CD14-positive monocyte (primary cell): ENCODE data around the gene OR2Y1. TPM values are rescaled to one million over a fixed set of nuclear protein-coding genes. Genes with fewer than 3 reads are reported as not detected.

Experiments used
- DNase-seq, 3 donors: peaks; one replicate each; pipeline ENCODE4 v3.0.0-alpha.2; 2011 to 2022
- H2AFZ ChIP-seq: 2 replicates; pipeline ENCODE4 v1.6.0; 2012; ENCODE audit warnings: mild to moderate bottlenecking, low read depth, low read length, inconsistent platforms; ENCODE audit not compliant: insufficient read depth, poor library complexity, severe bottlenecking
- H3K27ac ChIP-seq, 2 donors: 1 replicate in 1 of 2; 2 replicates in 1 of 2; pipeline ENCODE4 v1.5.1; 2012 to 2013; ENCODE audit warnings: low read length in 2 of 2, control low read depth in 1 of 2, inconsistent platforms in 1 of 2, low read depth in 1 of 2, mild to moderate bottlenecking in 1 of 2
- H3K27me3 ChIP-seq, 2 donors: one replicate each; pipeline versions ENCODE4 v1.6.0 to v1.6.1; 2011 to 2013; ENCODE audit warnings: low read length in 2 of 2; ENCODE audit not compliant: control insufficient read depth in 2 of 2, insufficient read depth in 2 of 2
- H3K36me3 ChIP-seq, 2 donors: replicated peaks in 1 of 2; 1 replicate in 1 of 2; 2 replicates in 1 of 2; pipeline versions ENCODE4 v1.5.1 to v1.6.1; 2012 to 2013; ENCODE audit warnings: low read length in 2 of 2, control low read depth in 1 of 2, inconsistent platforms in 1 of 2, mild to moderate bottlenecking in 1 of 2; ENCODE audit not compliant: insufficient read depth in 2 of 2, control insufficient read depth in 1 of 2
- H3K4me1 ChIP-seq, 2 donors: 1 replicate in 1 of 2; 2 replicates in 1 of 2; pipeline versions ENCODE4 v1.5.1 to v1.6.1; 2012 to 2013; ENCODE audit warnings: low read length in 2 of 2, control low read depth in 1 of 2, inconsistent platforms in 1 of 2, mild to moderate bottlenecking in 1 of 2, moderate library complexity in 1 of 2; ENCODE audit not compliant: insufficient read depth in 2 of 2, control insufficient read depth in 1 of 2
- H3K4me2 ChIP-seq: replicated peaks from 2 replicates; pipeline ENCODE3; 2012; ENCODE audit warnings: low read length, moderate library complexity, mild to moderate bottlenecking; ENCODE audit not compliant: poor library complexity, severe bottlenecking; ENCODE audit errors: extremely low read depth
- H3K4me3 ChIP-seq, 3 experiments: fragments of 200-600 bp in 1 of 3; sonication (generic) in 1 of 3; replicated peaks in 1 of 3; 1 replicate in 2 of 3; 2 replicates in 1 of 3; pipeline ENCODE4 v1.5.1; 2011 to 2013; ENCODE audit warnings: low read length in 3 of 3, mild to moderate bottlenecking in 3 of 3, control low read depth in 2 of 3, low read depth in 2 of 3, inconsistent platforms in 1 of 3, moderate library complexity in 1 of 3
- H3K79me2 ChIP-seq: 2 replicates; pipeline ENCODE4 v1.6.0; 2012; ENCODE audit warnings: mild to moderate bottlenecking, control low read depth, inconsistent platforms, low read length, moderate library complexity; ENCODE audit not compliant: insufficient read depth
- H3K9ac ChIP-seq: 2 replicates; pipeline ENCODE4 v1.6.0; 2017; ENCODE audit warnings: low read length, mild to moderate bottlenecking; ENCODE audit not compliant: insufficient read depth, poor library complexity, severe bottlenecking
- H3K9me3 ChIP-seq, 2 donors: replicated peaks in 1 of 2; 1 replicate in 1 of 2; 2 replicates in 1 of 2; pipeline versions ENCODE4 v1.5.1 to v1.6.1; 2012 to 2013; ENCODE audit warnings: low read length in 2 of 2, control low read depth in 1 of 2; ENCODE audit not compliant: control insufficient read depth in 1 of 2, insufficient read depth in 1 of 2
- H4K20me1 ChIP-seq: 2 replicates; pipeline ENCODE4 v1.6.0; 2012; ENCODE audit warnings: mild to moderate bottlenecking, low read length, control low read depth, moderate library complexity; ENCODE audit not compliant: insufficient read depth
- H3K27ac Mint-ChIP-seq, 7 donors: one replicate each; pipeline ENCODE4 v1.8.0; 2020; ENCODE audit warnings: mild to moderate bottlenecking in 7 of 7, mixed read lengths in 7 of 7, moderate library complexity in 6 of 7, inconsistent platforms in 2 of 7
- H3K27me3 Mint-ChIP-seq, 3 donors: one replicate each; pipeline ENCODE4 v1.8.0; 2021 to 2022; ENCODE audit warnings: low read depth in 3 of 3, mild to moderate bottlenecking in 3 of 3, mixed read lengths in 3 of 3, moderate library complexity in 3 of 3, inconsistent platforms in 1 of 3
- H3K36me3 Mint-ChIP-seq, 2 donors: one replicate each; pipeline ENCODE4 v1.8.0; 2020; ENCODE audit warnings: mixed read lengths in 2 of 2, inconsistent platforms in 1 of 2, mild to moderate bottlenecking in 1 of 2
- H3K4me1 Mint-ChIP-seq: one replicate; pipeline ENCODE4 v1.8.0; 2020; ENCODE audit warnings: mild to moderate bottlenecking, mixed read lengths
- H3K4me3 Mint-ChIP-seq, 2 donors: one replicate each; pipeline ENCODE4 v1.8.0; 2020; ENCODE audit warnings: mild to moderate bottlenecking in 2 of 2, mixed read lengths in 2 of 2, moderate library complexity in 1 of 2
- H3K9me3 Mint-ChIP-seq, 7 donors: one replicate each; pipeline ENCODE4 v1.8.0; 2020 to 2022; ENCODE audit warnings: mixed read lengths in 7 of 7, mild to moderate bottlenecking in 6 of 7, moderate library complexity in 6 of 7, inconsistent platforms in 2 of 7
- WGBS: methylation state at CpG from one replicate; pipeline ENCODE4 v1.1.5; 2013; ENCODE audit warnings: missing lambda C conversion rate; ENCODE audit not compliant: insufficient coverage; 5-methylcytosine and 5-hydroxymethylcytosine counted together
- intact Hi-C, 2 donors: fragments of 100-400 bp; cut with micrococcal nuclease; formaldehyde crosslinking; loops; one replicate each; pipeline versions ENCODE4 v1.15.0 to v1.15.1; 2023
- polyA plus RNA-seq, 3 donors: library from polyadenylated mRNA; depleted of rRNA in 1 of 3; unstranded in 2 of 3; stranded (reverse) in 1 of 3; fragments of 300-500 nt in 2 of 3; fragments of >200 nt in 1 of 3; fragmentation: Illumina TruSeq in 2 of 3; gene quantifications; 1 replicate in 2 of 3; 2 replicates in 1 of 3; pipeline ENCODE4 v1.2.3, GENCODE V29; 2012 to 2021
- TF ChIP-seq, protein P1 (sequence below): fragments of 200-600 bp; IDR thresholded peaks from one replicate; pipeline ENCODE4 v1.8.0; 2022; ENCODE audit warnings: antibody characterized with exemption, mild to moderate bottlenecking

The OR2Y1 gene
- polyA plus RNA-seq, 3 donors: not detected

DNA sequence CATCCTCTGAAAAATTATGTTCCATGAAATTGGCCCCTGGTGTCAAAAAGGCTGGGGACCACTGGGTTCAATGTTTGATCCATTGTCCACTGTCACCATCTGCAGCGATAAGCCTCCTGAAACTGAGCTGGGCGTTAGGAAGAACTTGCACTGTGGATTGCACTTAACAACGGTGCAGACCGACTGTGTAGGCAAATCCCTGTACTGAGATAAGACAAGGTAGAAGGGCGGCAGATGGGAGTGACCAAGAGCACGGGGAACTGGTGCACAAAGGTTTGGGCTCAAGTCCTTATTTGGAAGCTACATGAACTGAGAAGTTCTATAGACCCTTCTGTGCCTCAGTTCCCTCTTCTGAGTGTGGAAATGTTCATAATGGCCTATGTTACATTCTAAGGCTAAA, 48.8 kb downstream of the OR2Y1 start:
- no peak for DNase-seq
- intact Hi-C loops: no loop called here

DNA sequence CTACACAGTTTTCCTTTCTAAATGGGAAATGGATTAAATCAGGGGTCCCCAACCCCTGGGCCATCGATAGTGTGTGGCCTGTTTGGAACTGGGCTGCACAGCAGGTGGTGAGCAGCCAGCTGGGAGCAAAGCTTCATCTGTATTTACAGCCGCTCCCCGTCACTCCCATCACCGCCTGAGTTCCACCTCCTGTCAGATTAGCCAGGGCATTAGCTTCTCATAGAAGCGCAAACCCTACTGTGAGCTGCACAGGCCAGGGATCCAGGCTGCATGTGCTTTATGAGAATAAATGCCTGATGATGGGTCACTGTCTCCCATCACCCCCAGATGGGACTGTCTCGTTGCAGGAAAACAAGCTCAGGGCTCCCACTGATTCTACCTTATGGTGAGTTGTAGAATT, 49.3 kb downstream of the OR2Y1 start:
- H3K9me3 ChIP-seq: no peaks in the 10 kb centered on the region
- H3K79me2 ChIP-seq: no peaks in the 10 kb centered on the region
- TF ChIP-seq, protein P1, sequence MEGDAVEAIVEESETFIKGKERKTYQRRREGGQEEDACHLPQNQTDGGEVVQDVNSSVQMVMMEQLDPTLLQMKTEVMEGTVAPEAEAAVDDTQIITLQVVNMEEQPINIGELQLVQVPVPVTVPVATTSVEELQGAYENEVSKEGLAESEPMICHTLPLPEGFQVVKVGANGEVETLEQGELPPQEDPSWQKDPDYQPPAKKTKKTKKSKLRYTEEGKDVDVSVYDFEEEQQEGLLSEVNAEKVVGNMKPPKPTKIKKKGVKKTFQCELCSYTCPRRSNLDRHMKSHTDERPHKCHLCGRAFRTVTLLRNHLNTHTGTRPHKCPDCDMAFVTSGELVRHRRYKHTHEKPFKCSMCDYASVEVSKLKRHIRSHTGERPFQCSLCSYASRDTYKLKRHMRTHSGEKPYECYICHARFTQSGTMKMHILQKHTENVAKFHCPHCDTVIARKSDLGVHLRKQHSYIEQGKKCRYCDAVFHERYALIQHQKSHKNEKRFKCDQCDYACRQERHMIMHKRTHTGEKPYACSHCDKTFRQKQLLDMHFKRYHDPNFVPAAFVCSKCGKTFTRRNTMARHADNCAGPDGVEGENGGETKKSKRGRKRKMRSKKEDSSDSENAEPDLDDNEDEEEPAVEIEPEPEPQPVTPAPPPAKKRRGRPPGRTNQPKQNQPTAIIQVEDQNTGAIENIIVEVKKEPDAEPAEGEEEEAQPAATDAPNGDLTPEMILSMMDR: no peak
- peaks cover 0 to 4% (median 0%) of the 10 kb centered on the region in 7 donors for H3K9me3 Mint-ChIP-seq
- peaks cover 6 to 13% (median 8%) of the 10 kb centered on the region in 3 donors for H3K27me3 Mint-ChIP-seq
- DNase-seq: no peak
- no peak overlapping the region for H3K27ac ChIP-seq
- no peaks in the 10 kb centered on the region for H3K36me3 ChIP-seq
- no peak overlapping the region for H3K4me2 ChIP-seq
- H3K36me3 Mint-ChIP-seq: no peaks in the 10 kb centered on the region
- H3K4me3 Mint-ChIP-seq: no peak overlapping the region
- H3K4me3 ChIP-seq: no peak overlapping the region
- H3K27me3 ChIP-seq: no peaks in the 10 kb centered on the region
- intact Hi-C loops: no loop called here
- no peak overlapping the region for H3K27ac Mint-ChIP-seq
- 95% methylated on average over 4 of the region's 6 CpGs for WGBS
- H3K9ac ChIP-seq: no peak overlapping the region
- H3K4me1 ChIP-seq: no peaks in the 10 kb centered on the region
- no peaks in the 10 kb centered on the region for H3K4me1 Mint-ChIP-seq
- no peaks in the 10 kb centered on the region for H4K20me1 ChIP-seq
- H2AFZ ChIP-seq: no peak overlapping the region

More for the DNA sequence above, 48.8 kb downstream of the OR2Y1 start:
- H2AFZ ChIP-seq: no peak overlapping the region
- Mint-ChIP-seq H3K27me3 (peaks cover 5 to 14% (median 7%) of the 10 kb centered on the region in 3 donors), H3K4me1 (no peaks in the 10 kb centered on the region), H3K36me3 (no peaks in the 10 kb centered on the region), H3K9me3 (peaks cover 0 to 7% (median 1%) of the 10 kb centered on the region in 7 donors), H3K4me3 (no peak overlapping the region), H3K27ac (no peak overlapping the region)
- no peaks in the 10 kb centered on the region for H3K4me1 ChIP-seq
- H3K4me3 ChIP-seq: no peak overlapping the region
- TF ChIP-seq, protein P1: no peak
- no peaks in the 10 kb centered on the region for H3K27me3 ChIP-seq
- 94% methylated on average over 4 of the region's 6 CpGs for WGBS
- no peaks in the 10 kb centered on the region for H3K79me2 ChIP-seq
- no peak overlapping the region for H3K4me2 ChIP-seq
- H3K9ac ChIP-seq: no peak overlapping the region
- H3K27ac ChIP-seq: no peak overlapping the region
- H3K9me3 ChIP-seq: peaks cover 0 to 4% of the 10 kb centered on the region in 2 donors
- no peaks in the 10 kb centered on the region for H4K20me1 ChIP-seq
- H3K36me3 ChIP-seq: no peaks in the 10 kb centered on the region
